ENCODE results near the gene DGKB. TPM values are rescaled to one million over a fixed set of nuclear protein-coding genes. Genes with fewer than 3 reads are reported as not detected.

DGKB gene
- total and polyA plus RNA-seq, 9 donors, result under 0.01 to 1.3 (median 0.28) TPM; not detected in 2

DNA sequence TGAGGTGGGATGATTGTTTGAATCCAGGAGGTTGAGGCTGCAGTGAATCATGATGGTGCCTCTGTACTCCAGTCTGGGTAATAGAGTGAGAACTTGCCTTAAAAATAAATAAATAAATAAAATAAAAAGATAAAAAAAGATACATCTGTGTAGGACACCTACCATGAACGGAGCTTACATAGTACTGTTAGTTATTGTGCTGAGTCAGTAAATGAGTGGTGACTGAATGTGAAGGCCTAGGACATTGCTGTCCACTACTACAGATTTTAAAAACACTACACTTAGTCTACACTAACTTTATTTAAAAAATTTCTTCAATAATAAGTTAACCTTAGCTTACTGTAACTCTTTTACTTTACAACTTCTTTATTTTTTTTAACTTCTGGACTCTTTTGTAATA, 806.4 kb downstream of the DGKB start:
- Histone ChIP-seq H3K9me3 (no peaks in the 10 kb centered on the region), H3K4me1 (ENCODE audit: insufficient read depth) (no peaks in the 10 kb centered on the region), H3K36me3 (no peaks in the 10 kb centered on the region), H3K27me3 (no peaks in the 10 kb centered on the region), H3K4me3 (no peak overlapping the region), H3K27ac (no peak overlapping the region)
- 83 to 90% (median 87%) methylated on average over 1 of the region's 1 CpG for WGBS, 3 donors
- no peak for DNase-seq
- TF ChIP-seq, protein P1, sequence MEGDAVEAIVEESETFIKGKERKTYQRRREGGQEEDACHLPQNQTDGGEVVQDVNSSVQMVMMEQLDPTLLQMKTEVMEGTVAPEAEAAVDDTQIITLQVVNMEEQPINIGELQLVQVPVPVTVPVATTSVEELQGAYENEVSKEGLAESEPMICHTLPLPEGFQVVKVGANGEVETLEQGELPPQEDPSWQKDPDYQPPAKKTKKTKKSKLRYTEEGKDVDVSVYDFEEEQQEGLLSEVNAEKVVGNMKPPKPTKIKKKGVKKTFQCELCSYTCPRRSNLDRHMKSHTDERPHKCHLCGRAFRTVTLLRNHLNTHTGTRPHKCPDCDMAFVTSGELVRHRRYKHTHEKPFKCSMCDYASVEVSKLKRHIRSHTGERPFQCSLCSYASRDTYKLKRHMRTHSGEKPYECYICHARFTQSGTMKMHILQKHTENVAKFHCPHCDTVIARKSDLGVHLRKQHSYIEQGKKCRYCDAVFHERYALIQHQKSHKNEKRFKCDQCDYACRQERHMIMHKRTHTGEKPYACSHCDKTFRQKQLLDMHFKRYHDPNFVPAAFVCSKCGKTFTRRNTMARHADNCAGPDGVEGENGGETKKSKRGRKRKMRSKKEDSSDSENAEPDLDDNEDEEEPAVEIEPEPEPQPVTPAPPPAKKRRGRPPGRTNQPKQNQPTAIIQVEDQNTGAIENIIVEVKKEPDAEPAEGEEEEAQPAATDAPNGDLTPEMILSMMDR (IDR thresholded peaks at IDR 0.05), result no peak
- TF ChIP-seq EP300 (IDR thresholded peaks at IDR 0.05) (no peak), POLR2A (IDR thresholded peaks at IDR 0.05) (no peak)
- intact Hi-C loops (cut with DNase I), result no loop called here

DNA sequence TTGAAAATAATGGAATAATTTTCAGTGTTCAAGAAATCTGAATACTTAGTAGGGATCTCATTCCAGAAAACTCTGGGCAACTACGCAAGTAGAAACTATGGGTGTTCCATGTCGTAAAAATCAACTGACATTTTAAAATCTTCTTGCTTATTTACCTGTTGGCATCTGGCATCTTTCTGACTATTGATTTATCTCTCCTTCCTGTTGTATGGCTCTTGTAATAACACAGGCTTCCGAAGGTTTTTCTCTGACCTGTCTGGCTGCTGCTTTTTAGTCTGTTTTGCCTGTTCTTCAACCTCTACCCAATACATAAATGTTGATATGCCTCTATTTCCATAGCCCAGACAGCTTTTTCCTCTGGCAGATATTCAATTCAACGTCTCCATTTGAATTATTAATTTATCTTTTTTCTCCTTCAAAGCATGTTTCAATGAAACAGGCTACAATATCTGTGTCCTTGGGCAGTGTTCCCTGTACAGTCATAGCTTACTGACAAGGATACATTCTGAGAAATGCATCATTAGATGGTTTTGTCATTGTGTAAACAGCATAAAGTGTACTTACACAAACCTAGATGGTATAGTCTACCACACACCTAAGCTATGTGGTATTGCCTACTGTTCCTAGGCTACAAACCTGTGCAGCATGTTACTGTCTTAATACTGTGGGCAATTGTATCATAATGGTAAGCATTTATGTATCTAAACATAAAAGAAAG, 807.2 kb downstream of the DGKB start:
- no peak overlapping the region for H3K27ac ChIP-seq
- H3K36me3 ChIP-seq, result no peaks in the 10 kb centered on the region
- TF ChIP-seq, protein P1 (IDR thresholded peaks at IDR 0.05), result no peak
- TF ChIP-seq POLR2A (IDR thresholded peaks at IDR 0.05) (no peak), EP300 (IDR thresholded peaks at IDR 0.05) (no peak)
- no peaks in the 10 kb centered on the region for H3K4me1 ChIP-seq (ENCODE audit: insufficient read depth)
- intact Hi-C loops (cut with DNase I), result no loop called here
- DNase-seq, result no peak
- no peak overlapping the region for H3K4me3 ChIP-seq
- WGBS, 3 donors, result 41 to 47% (median 43%) methylated on average over 4 of the region's 4 CpGs
- no peaks in the 10 kb centered on the region for H3K27me3 ChIP-seq
- H3K9me3 ChIP-seq, result no peaks in the 10 kb centered on the region

All from ovary (tissue), 9 donors.